Fibroblast of lung (primary cell): ENCODE measurements around the gene EEFSEC. TPM values are rescaled to one million over a fixed set of nuclear protein-coding genes. Genes with fewer than 3 reads are reported as not detected.

Experiments
- DNase-seq, 2 donors: peaks; one replicate each; pipeline versions ENCODE4 v3.0.0 to v3.0.0-alpha.2; 2010; ENCODE audit warnings: low read depth in 2 of 2
- H2AFZ ChIP-seq: 2 replicates; pipeline ENCODE4 v1.5.1; 2012; ENCODE audit warnings: low read length, control low read depth, inconsistent platforms
- H3K27ac ChIP-seq: 2 replicates; pipeline ENCODE4 v1.5.1; 2011; ENCODE audit warnings: low read length, control low read depth; ENCODE audit not compliant: insufficient read depth
- H3K27me3 ChIP-seq: 2 replicates; pipeline ENCODE4 v1.5.1; 2011; ENCODE audit warnings: mild to moderate bottlenecking, low read length; ENCODE audit not compliant: control insufficient read depth, insufficient read depth
- H3K36me3 ChIP-seq: 2 replicates; pipeline ENCODE4 v1.5.1; 2011; ENCODE audit warnings: low read length; ENCODE audit not compliant: control insufficient read depth, insufficient read depth
- H3K4me1 ChIP-seq: 2 replicates; pipeline ENCODE4 v1.5.1; 2011; ENCODE audit warnings: low read length; ENCODE audit not compliant: control insufficient read depth, insufficient read depth; ENCODE audit errors: extremely low read depth
- H3K4me2 ChIP-seq: 2 replicates; pipeline ENCODE4 v1.5.1; 2011; ENCODE audit warnings: low read length, control low read depth; ENCODE audit not compliant: insufficient read depth; ENCODE audit errors: extremely low read depth
- H3K4me3 ChIP-seq, 4 experiments: fragments of 200-600 bp in 1 of 4; sonication (generic) in 1 of 4; replicated peaks in 1 of 4; 2 replicates each; pipeline ENCODE4 v1.5.1; 2011 to 2016; ENCODE audit warnings: low read length in 4 of 4, low read depth in 3 of 4, mild to moderate bottlenecking in 3 of 4, control low read depth in 2 of 4, inconsistent platforms in 1 of 4, mixed read lengths in 1 of 4; ENCODE audit not compliant: insufficient read depth in 1 of 4; ENCODE audit errors: control extremely low read depth in 1 of 4
- H3K79me2 ChIP-seq: 2 replicates; pipeline ENCODE4 v1.5.1; 2012; ENCODE audit warnings: mild to moderate bottlenecking, low read length, inconsistent platforms; ENCODE audit not compliant: control insufficient read depth, insufficient read depth
- H3K9ac ChIP-seq: 2 replicates; pipeline ENCODE4 v1.5.1; 2011; ENCODE audit warnings: mild to moderate bottlenecking, low read length, control low read depth; ENCODE audit not compliant: insufficient read depth
- H3K9me3 ChIP-seq: 2 replicates; pipeline ENCODE4 v1.5.1; 2012; ENCODE audit warnings: low read depth, low read length; ENCODE audit not compliant: control insufficient read depth, insufficient read depth
- H4K20me1 ChIP-seq: 2 replicates; pipeline ENCODE4 v1.5.1; 2011; ENCODE audit warnings: low read length; ENCODE audit not compliant: control insufficient read depth, insufficient read depth; ENCODE audit errors: extremely low read depth
- CTCF ChIP-seq, 2 donors: IDR thresholded peaks in 1 of 2; conservative IDR thresholded peaks in 1 of 2; 1 replicate in 1 of 2; 2 replicates in 1 of 2; pipeline ENCODE4 v1.5.1; 2011 to 2012; ENCODE audit warnings: low read length in 2 of 2, control low read depth in 1 of 2, inconsistent platforms in 1 of 2, low read depth in 1 of 2, mild to moderate bottlenecking in 1 of 2
- EZH2 ChIP-seq: IDR thresholded peaks from 2 replicates; pipeline ENCODE4 v1.5.1; 2012; ENCODE audit warnings: low read length, control low read depth, mild to moderate bottlenecking; ENCODE audit errors: missing control alignments
- polyA plus RNA-seq, 2 donors: library from polyadenylated mRNA; depleted of rRNA in 1 of 2; stranded (reverse) in 1 of 2; unstranded in 1 of 2; fragments of >200 nt; gene quantifications; 2 replicates each; pipeline ENCODE4 v1.2.1, GENCODE V29; 2011 to 2012; ENCODE audit warnings: missing spikeins in 1 of 2
- total RNA-seq: library from RNA; depleted of rRNA; stranded (reverse); fragments of >200 nt; gene quantifications from 2 replicates; pipeline ENCODE4 v1.2.1, GENCODE V29; 2014

The EEFSEC gene
- total and polyA plus RNA-seq, 2 donors (not counting 1 experiment from before 2014, with no cell fraction given), result 2.6 to 5.0 TPM

GRCh38 chr3:128412180-128413002, 259.1 kb downstream of the EEFSEC start:
- Histone ChIP-seq H3K4me2 (no peak overlapping the region), H3K27ac (no peak overlapping the region), H4K20me1 (no peaks in the 10 kb centered on the region), H3K79me2 (no peaks in the 10 kb centered on the region), H3K36me3 (no peaks in the 10 kb centered on the region), H3K4me1 (no peaks in the 10 kb centered on the region), H3K9ac (no peak overlapping the region), H3K4me3 (no peak overlapping the region), H3K9me3 (no peaks in the 10 kb centered on the region), H2AFZ (no peak overlapping the region), H3K27me3 (no peaks in the 10 kb centered on the region)
- TF ChIP-seq CTCF (conservative IDR thresholded peaks at IDR 0.05 in 1 of 2, IDR thresholded peaks at IDR 0.05 in 1 of 2; ENCODE audit: low read depth in 1 of 2, low read length in 2 of 2) (no peak), EZH2 (no peak)
- DNase-seq, result no peak

- Histone ChIP-seq H3K4me2 (no peak overlapping the region), H3K36me3 (no peaks in the 10 kb centered on the region), H3K4me1 (no peaks in the 10 kb centered on the region), H3K4me3 (no peak overlapping the region), H3K79me2 (no peaks in the 10 kb centered on the region), H3K27ac (no peak overlapping the region), H2AFZ (no peak overlapping the region), H3K27me3 (no peaks in the 10 kb centered on the region), H3K9me3 (no peaks in the 10 kb centered on the region), H4K20me1 (no peaks in the 10 kb centered on the region), H3K9ac (no peak overlapping the region)
- DNase-seq, result no peak
- TF ChIP-seq EZH2, result no peak
- no peak for TF ChIP-seq CTCF (conservative IDR thresholded peaks at IDR 0.05 in 1 of 2, IDR thresholded peaks at IDR 0.05 in 1 of 2; ENCODE audit: low read depth in 1 of 2, low read length in 2 of 2)
These were observed 259.7 kb downstream of the EEFSEC start for GRCh38 chr3:128413003-128413370.

GRCh38 chr3:128413413-128414205, 260.3 kb downstream of the EEFSEC start:
- no peaks in the 10 kb centered on the region for H3K36me3 ChIP-seq
- no peak overlapping the region for H2AFZ ChIP-seq
- no peaks in the 10 kb centered on the region for H3K9me3 ChIP-seq
- no peak overlapping the region for H3K4me2 ChIP-seq
- no peak overlapping the region for H3K9ac ChIP-seq
- no peaks in the 10 kb centered on the region for H3K4me1 ChIP-seq
- no peaks in the 10 kb centered on the region for H4K20me1 ChIP-seq
- no peak overlapping the region for H3K4me3 ChIP-seq
- DNase-seq, result no peak
- no peaks in the 10 kb centered on the region for H3K27me3 ChIP-seq
- TF ChIP-seq CTCF (conservative IDR thresholded peaks at IDR 0.05 in 1 of 2, IDR thresholded peaks at IDR 0.05 in 1 of 2; ENCODE audit: low read depth in 1 of 2, low read length in 2 of 2), result no peak
- no peak for TF ChIP-seq EZH2
- H3K79me2 ChIP-seq, result no peaks in the 10 kb centered on the region
- H3K27ac ChIP-seq, result no peak overlapping the region
